GM12878 (cell line): Measurements from ENCODE around the gene TESPA1. TPM values are rescaled to one million over a fixed set of nuclear protein-coding genes. Genes with fewer than 3 reads are reported as not detected.

Experiments used
- ATAC-seq: fragments of 200-7000 bp; cut with Tn5 transposase; 3 replicates; pipeline ENCODE4 v1.9.1; 2020; ENCODE audit warnings: mild to moderate bottlenecking, moderate library complexity
- BruUV-seq: library from RNA; stranded (reverse); fragments of 400-500 nt; replicated peaks from 2 replicates; lab custom pipeline; 2021; lab: Mats Ljungman, UMichigan
- CTCF ChIA-PET: fragments of 300-600 bp; sonication (Branson Sonifier 250); formaldehyde crosslinking; extraction: SDS; loops from one replicate; lab custom pipeline; 2021; ENCODE audit warnings: inconsistent platforms; lab: Yijun Ruan, JAX
- POLR2A ChIA-PET: fragments of 350-600 bp; formaldehyde crosslinking; extraction: SDS; loops from one replicate; lab custom pipeline; 2021; ENCODE audit warnings: inconsistent platforms; lab: Charles Lee
- RAD21 ChIA-PET: fragments of 300-600 bp; sonication (Branson Sonifier 250); formaldehyde crosslinking; loops from one replicate; lab custom pipeline; 2023; ENCODE audit warnings: antibody characterized with exemption; ENCODE audit not compliant: unreplicated experiment; lab: Charles Lee
- SMC1A ChIA-PET: fragments of 300-600 bp; sonication (Branson Sonifier 250); formaldehyde crosslinking; loops from one replicate; lab custom pipeline; 2023; ENCODE audit not compliant: unreplicated experiment, uncharacterized antibody; lab: Charles Lee
- DNase-seq: peaks from one replicate; pipeline ENCODE4 v3.0.0-alpha.2; 2011; ENCODE audit warnings: low read depth, low spot score
- FAIRE-seq: peaks from 3 replicates; lab custom pipeline; 2011; peaks lifted over from hg19 to GRCh38; lab: Jason Lieb, UNC
- H2AFZ ChIP-seq: 2 replicates; pipeline ENCODE4 v1.6.0; 2011; ENCODE audit warnings: low read depth, low read length, control low read depth; ENCODE audit not compliant: control insufficient read depth
- H3K27ac ChIP-seq: 2 replicates; pipeline ENCODE4 v1.5.1; 2011; ENCODE audit warnings: control low read depth; ENCODE audit not compliant: control insufficient read depth, insufficient read depth
- H3K27me3 ChIP-seq, 2 experiments: replicated peaks in 1 of 2; 2 replicates each; pipeline versions ENCODE4 v1.6.0 to v1.6.1; 2011; ENCODE audit warnings: low read length in 1 of 2; ENCODE audit not compliant: control insufficient read depth in 2 of 2, insufficient read depth in 2 of 2
- H3K36me3 ChIP-seq, 2 experiments: 2 replicates each; pipeline ENCODE4 v1.5.1; 2011; ENCODE audit warnings: low read length in 1 of 2; ENCODE audit not compliant: control insufficient read depth in 2 of 2, insufficient read depth in 2 of 2
- H3K4me1 ChIP-seq: 2 replicates; pipeline ENCODE4 v1.6.1; 2011; ENCODE audit warnings: mild to moderate bottlenecking, low read length, moderate library complexity, mixed read lengths; ENCODE audit not compliant: control insufficient read depth, insufficient read depth
- H3K4me2 ChIP-seq: 2 replicates; pipeline ENCODE4 v1.6.0; 2011; ENCODE audit warnings: control low read depth; ENCODE audit not compliant: control insufficient read depth, insufficient read depth
- H3K4me3 ChIP-seq: fragments of 200-600 bp; sonication (generic); 2 replicates; pipeline ENCODE4 v1.5.1; 2016
- H3K79me2 ChIP-seq: 2 replicates; pipeline ENCODE4 v1.6.0; 2011; ENCODE audit warnings: low read length; ENCODE audit not compliant: control insufficient read depth, insufficient read depth
- H3K9ac ChIP-seq: 2 replicates; pipeline ENCODE4 v1.8.0; 2011; ENCODE audit warnings: low read length, control low read depth, mixed read lengths; ENCODE audit not compliant: control insufficient read depth, insufficient read depth
- H3K9me3 ChIP-seq: replicated peaks from 3 replicates; pipeline ENCODE4 v1.5.1; 2011; ENCODE audit warnings: mild to moderate bottlenecking, low read length; ENCODE audit not compliant: control insufficient read depth, insufficient read depth
- H4K20me1 ChIP-seq: 2 replicates; pipeline ENCODE4 v1.6.0; 2011; ENCODE audit not compliant: control insufficient read depth, insufficient read depth
- ASH2L ChIP-seq: fragments of 300-600, 200-600 bp; sonication (generic); IDR thresholded peaks from 2 replicates; pipeline ENCODE4 v1.6.1; 2017; ENCODE audit warnings: low read depth, mild to moderate bottlenecking, borderline replicate concordance
- GATAD2B ChIP-seq: fragments of 450-650 bp; conservative IDR thresholded peaks from 2 replicates; pipeline ENCODE4 v1.6.1; 2017; ENCODE audit warnings: low read depth, mild to moderate bottlenecking, moderate library complexity
- HDAC6 ChIP-seq: fragments of 200-600 bp; sonication (generic); IDR thresholded peaks from one replicate; pipeline ENCODE4 v1.8.0; 2017; ENCODE audit warnings: antibody characterized with exemption; ENCODE audit not compliant: unreplicated experiment
- NR2C2 ChIP-seq: IDR thresholded peaks from 2 replicates; pipeline ENCODE4 v1.6.1; 2011; ENCODE audit warnings: borderline replicate concordance, low read depth; ENCODE audit not compliant: control insufficient read depth, insufficient read length
- SMC3 ChIP-seq: IDR thresholded peaks from 2 replicates; pipeline ENCODE4 v1.6.1; 2011; ENCODE audit warnings: low read length, improper control_type of control experiment, borderline replicate concordance
- TAF1 ChIP-seq: IDR thresholded peaks from 2 replicates; pipeline ENCODE4 v1.6.1; 2011; ENCODE audit warnings: mild to moderate bottlenecking, low read depth, low read length, borderline replicate concordance
- TCF12 ChIP-seq: IDR thresholded peaks from 2 replicates; pipeline ENCODE4 v1.6.1; 2011; ENCODE audit warnings: low read depth, mild to moderate bottlenecking, low read length
- TCF3 ChIP-seq: IDR thresholded peaks from 2 replicates; pipeline ENCODE4 v1.6.1; 2012; ENCODE audit warnings: low read depth, mild to moderate bottlenecking, low read length, borderline replicate concordance; ENCODE audit not compliant: insufficient read depth
- USF2 ChIP-seq: IDR thresholded peaks from 2 replicates; pipeline ENCODE4 v1.6.1; 2011; ENCODE audit warnings: low read depth, low read length, improper control_type of control experiment, borderline replicate concordance
- WGBS: methylation state at CpG from one replicate; pipeline ENCODE4 v1.1.6; 2016; ENCODE audit warnings: low lambda C conversion rate; ENCODE audit not compliant: insufficient replicate concordance, insufficient coverage; ENCODE audit errors: missing lambda C conversion rate; 5-methylcytosine and 5-hydroxymethylcytosine counted together
- in situ Hi-C: fragments of 300-500 bp; cut with MboI; formaldehyde crosslinking; loops from 9 replicates; pipeline ENCODE4 v1.14.3; 2018; ENCODE audit warnings: mixed read lengths
- intact Hi-C: fragments of 100-400 bp; cut with micrococcal nuclease; formaldehyde crosslinking; loops from one replicate; pipeline ENCODE4 v1.14.2; 2022; ENCODE audit not compliant: unreplicated experiment
- polyA plus RNA-seq, 11 experiments: library from polyadenylated mRNA; depleted of rRNA in 4 of 11; unstranded in 6 of 11; stranded (reverse) in 5 of 11; fragments of >200 nt; fragmentation: Nextera tagmentation in 4 of 11; fragmentation: Illumina TruSeq in 1 of 11; extraction: Ambion mirVana in 4 of 11; extraction: Trizol in 1 of 11; gene quantifications; 1 replicate in 1 of 11; 2 replicates in 10 of 11; pipeline versions ENCODE4 v1.2.1 to v1.2.3, GENCODE V29; 2011 to 2016; ENCODE audit warnings: inconsistent platforms in 2 of 11, missing spikeins in 2 of 11, low read depth in 1 of 11
- total RNA-seq, 4 experiments: library from RNA; depleted of rRNA in 3 of 4; stranded (reverse); fragments of >200 nt in 3 of 4; fragmentation: Illumina TruSeq in 1 of 4; extraction: Trizol in 1 of 4; gene quantifications; 2 replicates each; pipeline versions ENCODE4 v1.2.1 to v1.2.3, GENCODE V29; 2013 to 2021
- TF ChIP-seq, protein P1 (sequence below): fragments of 450-650 bp; IDR thresholded peaks from 2 replicates; pipeline ENCODE4 v1.6.1; 2016; ENCODE audit warnings: mild to moderate bottlenecking
- TF ChIP-seq, protein P2 (sequence below), 3 experiments: IDR thresholded peaks in 2 of 3; conservative IDR thresholded peaks in 1 of 3; 2 replicates each; pipeline ENCODE4 v1.5.1; 2011; ENCODE audit warnings: low read depth in 3 of 3, low read length in 3 of 3, mild to moderate bottlenecking in 3 of 3, control low read depth in 2 of 3, moderate library complexity in 2 of 3, inconsistent platforms in 1 of 3, mixed read lengths in 1 of 3; ENCODE audit not compliant: control insufficient read depth in 2 of 3, insufficient read depth in 1 of 3; ENCODE audit errors: extremely low read depth in 1 of 3

The TESPA1 gene
- total and polyA plus RNA-seq, 10 of the 15 experiments (the other 5 are each of a cell fraction or from before 2014, with no cell fraction given), result 13.8 to 56.2 (median 23.9) TPM

- Histone ChIP-seq H3K4me1 (peaks cover 6% of the 10 kb centered on the region; the same call in 1 of the 2 replicates), H4K20me1 (no peaks in the 10 kb centered on the region), H3K9ac (no peak overlapping the region), H3K27ac (no peak overlapping the region), H3K27me3 (no peaks in the 10 kb centered on the region), H2AFZ (no peak overlapping the region), H3K79me2 (no peaks in the 10 kb centered on the region; the same call in 1 of the 2 replicates), H3K4me3 (no peak overlapping the region), H3K4me2 (no peak overlapping the region)
- ChIA-PET SMC1A (interaction anchor here (1.7 to 13.8 kb wide), 3 partner anchors 8 to 18 kb away, joined by 4 to 90 read pairs (median 22); no protein-coding TSS in a partner anchor), RAD21 (no interaction called here), CTCF (interaction anchor here (0.5 to 2.8 kb wide), 4 partner anchors 16 to 165 kb away, joined by 3 to 14 read pairs (median 6); no protein-coding TSS in a partner anchor), POLR2A (interaction anchor here (0.6 kb wide), 1 partner anchor 11 kb away, joined by 3 read pairs; no protein-coding TSS in a partner anchor)
- in situ Hi-C loops (no loop called here), intact Hi-C loops (no loop called here)
- DNase-seq (no peak), ATAC-seq (no peak), FAIRE-seq (no peak)
- 87% methylated on average over 3 of the region's 3 CpGs for WGBS
- no peak for TF ChIP-seq TAF1
- TF ChIP-seq, all 136 proteins: peak for 0
- no peaks in the 10 kb centered on the region for H3K9me3 ChIP-seq
- no TSS peak for BruUV-seq
- H3K36me3 ChIP-seq, result peaks cover 0 to 10% of the 10 kb centered on the region in 2 experiments; a peak in 2 of 4 replicates
These were observed 7.4 kb downstream of the TESPA1 start for GRCh38 chr12:54977155-54977554.

DNA sequence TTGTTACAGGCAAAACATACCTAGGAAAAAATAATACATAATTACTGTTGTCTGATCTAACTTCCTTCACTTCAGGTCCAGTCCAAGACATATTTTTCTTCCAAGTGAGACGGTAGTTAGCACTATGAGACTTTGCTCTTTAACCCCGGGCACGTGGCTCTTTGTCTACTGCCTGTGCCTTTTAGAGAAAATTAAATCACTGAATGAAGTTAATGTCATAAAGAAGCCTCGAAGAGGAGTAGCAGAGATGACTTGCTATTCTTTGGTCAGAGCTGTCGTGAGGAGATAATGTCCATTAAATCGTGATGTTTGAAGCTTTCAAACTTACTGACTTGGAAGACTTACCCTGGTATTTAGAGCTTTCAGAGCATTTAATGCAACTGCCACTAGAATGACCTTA lies 8.7 kb downstream of the TESPA1 start:
- ChIA-PET POLR2A (interaction anchor here (0.7 to 1.4 kb wide), 3 partner anchors 9 to 12 kb away, joined by 3 to 7 read pairs (median 3); partner anchors contain the start of gene TESPA1), SMC1A (interaction anchor here (1.0 to 13.8 kb wide), 5 partner anchors 9 to 96 kb away, joined by 4 to 90 read pairs (median 8); partner anchors contain the start of gene TESPA1), CTCF (interaction anchor here (0.7 to 6.6 kb wide), 8 partner anchors 8 to 227 kb away, joined by 3 to 30 read pairs (median 6); partner anchors contain the start of gene TESPA1), RAD21 (interaction anchor here (1.0 kb wide), 1 partner anchor 18 kb away, joined by 3 read pairs; no protein-coding TSS in a partner anchor)
- DNase-seq, result no peak
- WGBS, result 96% methylated on average over 6 of the region's 6 CpGs
- no peak for FAIRE-seq
- intact Hi-C loops (no loop called here), in situ Hi-C loops (no loop called here)
- peaks cover 0 to 10% of the 10 kb centered on the region in 2 experiments; a peak in 1 of 4 replicates for H3K36me3 ChIP-seq
- H3K9ac ChIP-seq, result no peak overlapping the region
- ATAC-seq, result no peak
- H3K4me1 ChIP-seq, result no peaks in the 10 kb centered on the region
- no peak overlapping the region for H3K4me3 ChIP-seq
- no peaks in the 10 kb centered on the region for H4K20me1 ChIP-seq
- no peak overlapping the region for H3K27ac ChIP-seq
- H3K4me2 ChIP-seq, result no peak overlapping the region
- H3K79me2 ChIP-seq, result no peaks in the 10 kb centered on the region; the same call in 1 of the 2 replicates
- H2AFZ ChIP-seq, result no peak overlapping the region
- no peaks in the 10 kb centered on the region for H3K9me3 ChIP-seq
- no TSS peak for BruUV-seq
- H3K27me3 ChIP-seq, result no peaks in the 10 kb centered on the region
- TF ChIP-seq NR2C2, result no peak
- no peak for TF ChIP-seq ASH2L
- TF ChIP-seq USF2, result no peak
- TF ChIP-seq, protein P1, sequence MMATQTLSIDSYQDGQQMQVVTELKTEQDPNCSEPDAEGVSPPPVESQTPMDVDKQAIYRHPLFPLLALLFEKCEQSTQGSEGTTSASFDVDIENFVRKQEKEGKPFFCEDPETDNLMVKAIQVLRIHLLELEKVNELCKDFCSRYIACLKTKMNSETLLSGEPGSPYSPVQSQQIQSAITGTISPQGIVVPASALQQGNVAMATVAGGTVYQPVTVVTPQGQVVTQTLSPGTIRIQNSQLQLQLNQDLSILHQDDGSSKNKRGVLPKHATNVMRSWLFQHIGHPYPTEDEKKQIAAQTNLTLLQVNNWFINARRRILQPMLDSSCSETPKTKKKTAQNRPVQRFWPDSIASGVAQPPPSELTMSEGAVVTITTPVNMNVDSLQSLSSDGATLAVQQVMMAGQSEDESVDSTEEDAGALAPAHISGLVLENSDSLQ, result no peak
- TF ChIP-seq GATAD2B, result no peak
- TF ChIP-seq, protein P2, sequence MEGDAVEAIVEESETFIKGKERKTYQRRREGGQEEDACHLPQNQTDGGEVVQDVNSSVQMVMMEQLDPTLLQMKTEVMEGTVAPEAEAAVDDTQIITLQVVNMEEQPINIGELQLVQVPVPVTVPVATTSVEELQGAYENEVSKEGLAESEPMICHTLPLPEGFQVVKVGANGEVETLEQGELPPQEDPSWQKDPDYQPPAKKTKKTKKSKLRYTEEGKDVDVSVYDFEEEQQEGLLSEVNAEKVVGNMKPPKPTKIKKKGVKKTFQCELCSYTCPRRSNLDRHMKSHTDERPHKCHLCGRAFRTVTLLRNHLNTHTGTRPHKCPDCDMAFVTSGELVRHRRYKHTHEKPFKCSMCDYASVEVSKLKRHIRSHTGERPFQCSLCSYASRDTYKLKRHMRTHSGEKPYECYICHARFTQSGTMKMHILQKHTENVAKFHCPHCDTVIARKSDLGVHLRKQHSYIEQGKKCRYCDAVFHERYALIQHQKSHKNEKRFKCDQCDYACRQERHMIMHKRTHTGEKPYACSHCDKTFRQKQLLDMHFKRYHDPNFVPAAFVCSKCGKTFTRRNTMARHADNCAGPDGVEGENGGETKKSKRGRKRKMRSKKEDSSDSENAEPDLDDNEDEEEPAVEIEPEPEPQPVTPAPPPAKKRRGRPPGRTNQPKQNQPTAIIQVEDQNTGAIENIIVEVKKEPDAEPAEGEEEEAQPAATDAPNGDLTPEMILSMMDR (IDR thresholded peaks at IDR 0.05 in 2 of 3, conservative IDR thresholded peaks at IDR 0.05 in 1 of 3; ENCODE audit: control insufficient read depth in 2 of 3, extremely low read depth in 1 of 3, insufficient read depth in 1 of 3, low read depth in 3 of 3, low read length in 3 of 3), result no peak
- no peak for TF ChIP-seq SMC3
- TF ChIP-seq HDAC6, result no peak
- TF ChIP-seq TCF12, result no peak
- TF ChIP-seq TCF3, result no peak
